ENCODE results near the gene ARID3A. TPM values are rescaled to one million over a fixed set of nuclear protein-coding genes. Genes with fewer than 3 reads are reported as not detected.

Gene ARID3A
- total and polyA plus RNA-seq, 2 donors (not counting 3 experiments of a cell fraction or from before 2014, with no cell fraction given): 5.4 to 13.2 TPM

DNA sequence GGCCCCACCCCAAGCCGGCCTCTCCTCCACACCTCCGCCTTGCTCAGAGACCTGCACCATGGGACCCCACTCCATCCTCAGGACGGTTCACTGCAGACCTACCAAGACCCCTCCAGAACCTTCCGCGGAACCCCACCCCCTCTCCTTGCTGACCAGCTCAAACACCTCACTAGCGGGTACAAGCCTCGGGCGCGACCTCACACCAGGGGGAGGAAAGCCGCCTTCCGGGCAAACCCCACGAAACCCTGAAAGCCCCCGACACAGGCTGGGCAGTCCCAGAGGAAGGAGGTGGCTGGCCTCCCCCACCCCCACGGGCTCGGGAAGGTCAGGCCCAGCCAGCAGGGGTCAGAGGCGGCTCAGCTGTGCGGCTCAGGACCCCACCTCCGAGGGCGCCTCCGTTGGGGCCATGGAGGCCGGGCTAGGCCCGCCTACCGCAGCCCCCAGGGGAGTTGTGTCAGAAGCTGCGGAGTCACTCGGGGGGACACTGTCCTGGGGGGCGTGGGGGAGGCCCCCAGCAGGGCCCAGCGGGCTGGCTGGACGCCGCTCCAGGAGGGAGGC lies 84.2 kb downstream of the ARID3A start:
- TF ChIP-seq POLR2A (IDR thresholded peaks at IDR 0.05; ENCODE audit: low read depth, low read length) (no peak), EZH2 (IDR thresholded peaks at IDR 0.05; ENCODE audit: borderline replicate concordance, low read depth, low read length, severe bottlenecking) (no peak), GATA2 (IDR thresholded peaks at IDR 0.05; ENCODE audit: insufficient read depth, insufficient read length, low read depth, low read length) (no peak), MYC (IDR thresholded peaks at IDR 0.05; ENCODE audit: low read depth, low read length) (no peak), POLR2AphosphoS5 (IDR thresholded peaks at IDR 0.05; ENCODE audit: insufficient read depth, low read depth, low read length) (no peak), FOS (IDR thresholded peaks at IDR 0.05; ENCODE audit: borderline replicate concordance, insufficient read depth, low read length) (no peak), JUN (IDR thresholded peaks at IDR 0.05; ENCODE audit: borderline replicate concordance, insufficient read depth, insufficient read length, low read depth) (no peak)
- TF ChIP-seq, protein P1, sequence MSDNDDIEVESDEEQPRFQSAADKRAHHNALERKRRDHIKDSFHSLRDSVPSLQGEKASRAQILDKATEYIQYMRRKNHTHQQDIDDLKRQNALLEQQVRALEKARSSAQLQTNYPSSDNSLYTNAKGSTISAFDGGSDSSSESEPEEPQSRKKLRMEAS (IDR thresholded peaks at IDR 0.05; ENCODE audit: insufficient read depth, insufficient read length): no peak
- TF ChIP-seq, protein P2, sequence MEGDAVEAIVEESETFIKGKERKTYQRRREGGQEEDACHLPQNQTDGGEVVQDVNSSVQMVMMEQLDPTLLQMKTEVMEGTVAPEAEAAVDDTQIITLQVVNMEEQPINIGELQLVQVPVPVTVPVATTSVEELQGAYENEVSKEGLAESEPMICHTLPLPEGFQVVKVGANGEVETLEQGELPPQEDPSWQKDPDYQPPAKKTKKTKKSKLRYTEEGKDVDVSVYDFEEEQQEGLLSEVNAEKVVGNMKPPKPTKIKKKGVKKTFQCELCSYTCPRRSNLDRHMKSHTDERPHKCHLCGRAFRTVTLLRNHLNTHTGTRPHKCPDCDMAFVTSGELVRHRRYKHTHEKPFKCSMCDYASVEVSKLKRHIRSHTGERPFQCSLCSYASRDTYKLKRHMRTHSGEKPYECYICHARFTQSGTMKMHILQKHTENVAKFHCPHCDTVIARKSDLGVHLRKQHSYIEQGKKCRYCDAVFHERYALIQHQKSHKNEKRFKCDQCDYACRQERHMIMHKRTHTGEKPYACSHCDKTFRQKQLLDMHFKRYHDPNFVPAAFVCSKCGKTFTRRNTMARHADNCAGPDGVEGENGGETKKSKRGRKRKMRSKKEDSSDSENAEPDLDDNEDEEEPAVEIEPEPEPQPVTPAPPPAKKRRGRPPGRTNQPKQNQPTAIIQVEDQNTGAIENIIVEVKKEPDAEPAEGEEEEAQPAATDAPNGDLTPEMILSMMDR (IDR thresholded peaks at IDR 0.05; ENCODE audit: extremely low read depth in 1 of 2, insufficient read depth in 1 of 2, low read depth in 1 of 2, low read length in 2 of 2): no peak
- no peak overlapping the region for H3K4me3 ChIP-seq (replicated peaks in 1 of 3; ENCODE audit: insufficient read depth in 1 of 3, low read depth in 1 of 3, low read length in 3 of 3)
- BruUV-seq (replicated peaks): no TSS peak
- CTCF ChIA-PET: no interaction called here
- no peak overlapping the region for H3K4me2 ChIP-seq (ENCODE audit: insufficient read depth, low read length)
- no peaks in the 10 kb centered on the region for H4K20me1 ChIP-seq (replicated peaks; ENCODE audit: control insufficient read depth, extremely low read depth, insufficient read depth, low read length)
- H3K4me1 ChIP-seq (ENCODE audit: control insufficient read depth, extremely low read depth, insufficient read depth, low read length): no peaks in the 10 kb centered on the region
- H3K36me3 ChIP-seq (ENCODE audit: control insufficient read depth in 2 of 2, extremely low read depth in 1 of 2, insufficient read depth in 2 of 2, low read length in 2 of 2): peaks cover 5 to 23% of the 10 kb centered on the region in 2 experiments
- peaks cover 20% of the 10 kb centered on the region for H3K79me2 ChIP-seq (ENCODE audit: control insufficient read depth, insufficient read depth, low read length)
- intact Hi-C loops (cut with micrococcal nuclease) (no loop called here), dilution Hi-C loops (cut with MboI; ENCODE audit: extremely low pct_ligation_motif_present, low sequenced_read_pairs) (no loop called here)
- no peak overlapping the region for H3K27ac ChIP-seq (ENCODE audit: insufficient read depth, low read depth, low read length)
- H2AFZ ChIP-seq (ENCODE audit: low read depth, low read length): no peak overlapping the region
- no peaks in the 10 kb centered on the region for H3K9me3 ChIP-seq (replicated peaks; ENCODE audit: control insufficient read depth, insufficient read depth, low read length)
- DNase-seq (ENCODE audit: low read depth, low spot score) (no peak), FAIRE-seq (no peak)
- POLR2A ChIA-PET: no interaction called here
- no peak overlapping the region for H3K9ac ChIP-seq (replicated peaks; ENCODE audit: extremely low read depth, insufficient read depth, low read length)
- H3K27me3 ChIP-seq (ENCODE audit: control insufficient read depth in 2 of 2, insufficient read depth in 2 of 2, low read length in 2 of 2): no peaks in the 10 kb centered on the region
- no peaks in the 10 kb centered on the region for H3K9me1 ChIP-seq (replicated peaks; ENCODE audit: control insufficient read depth, extremely low read depth, insufficient read depth, low read length)
